ENCODE results near the gene SSBP3. TPM values are rescaled to one million over a fixed set of nuclear protein-coding genes. Genes with fewer than 3 reads are reported as not detected.

The SSBP3 gene
- total RNA-seq, 3 donors from 2014 or later (not counting 1 experiment from before 2014, with no cell fraction given), result 162 to 224 (median 164) TPM

DNA sequence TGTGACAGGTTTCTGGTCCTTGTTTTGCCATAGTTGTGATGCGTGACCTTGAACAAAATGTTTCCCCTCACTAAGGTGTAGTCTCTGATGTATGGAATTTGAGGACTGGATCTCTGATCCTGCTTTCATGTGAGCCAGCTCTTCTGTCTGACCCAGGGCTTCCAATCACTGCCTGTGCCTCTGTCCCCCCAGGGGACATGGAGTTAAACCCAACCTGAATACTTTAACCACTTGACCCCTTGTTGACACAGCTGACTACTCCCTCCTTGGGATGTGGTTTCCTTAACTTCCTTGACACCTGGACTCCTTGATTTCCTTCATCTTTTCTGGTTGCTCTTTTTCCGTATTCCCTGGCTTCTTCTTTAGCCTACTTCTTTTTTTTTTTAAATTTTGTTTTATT lies 36.0 kb upstream of the SSBP3 start:
- H3K27me3 ChIP-seq (ENCODE audit: control insufficient read depth, insufficient read depth, low read length), result no peaks in the 10 kb centered on the region
- ATAC-seq (no peak), DNase-seq (no peak)
- H3K36me3 ChIP-seq (ENCODE audit: control insufficient read depth, insufficient read depth, low read length), result no peaks in the 10 kb centered on the region
- 100% methylated on average over 1 of the region's 2 CpGs for WGBS (ENCODE audit: insufficient coverage)
- H3K9me3 ChIP-seq (ENCODE audit: control insufficient read depth, insufficient read depth, low read length), result no peaks in the 10 kb centered on the region
- peaks cover 4% of the 10 kb centered on the region for H3K4me1 ChIP-seq (ENCODE audit: control insufficient read depth, insufficient read depth, low read length)
- peaks cover 10 to 15% of the 10 kb centered on the region in 2 donors for H3K4me1 Mint-ChIP-seq
- H3K36me3 Mint-ChIP-seq, result no peaks in the 10 kb centered on the region
- intact Hi-C loops (cut with micrococcal nuclease), result no loop called here
- no peaks in the 10 kb centered on the region for H3K27me3 Mint-ChIP-seq (ENCODE audit: low read depth in 2 of 2)
- H3K9me3 Mint-ChIP-seq, result no peaks in the 10 kb centered on the region
- H3K4me3 Mint-ChIP-seq, result no peak overlapping the region
- no peak overlapping the region for H3K4me3 ChIP-seq (ENCODE audit: low read length)
- no peak overlapping the region for H3K27ac ChIP-seq (ENCODE audit: low read length)
- H3K27ac Mint-ChIP-seq, result no peak overlapping the region
- TF ChIP-seq, protein P1, sequence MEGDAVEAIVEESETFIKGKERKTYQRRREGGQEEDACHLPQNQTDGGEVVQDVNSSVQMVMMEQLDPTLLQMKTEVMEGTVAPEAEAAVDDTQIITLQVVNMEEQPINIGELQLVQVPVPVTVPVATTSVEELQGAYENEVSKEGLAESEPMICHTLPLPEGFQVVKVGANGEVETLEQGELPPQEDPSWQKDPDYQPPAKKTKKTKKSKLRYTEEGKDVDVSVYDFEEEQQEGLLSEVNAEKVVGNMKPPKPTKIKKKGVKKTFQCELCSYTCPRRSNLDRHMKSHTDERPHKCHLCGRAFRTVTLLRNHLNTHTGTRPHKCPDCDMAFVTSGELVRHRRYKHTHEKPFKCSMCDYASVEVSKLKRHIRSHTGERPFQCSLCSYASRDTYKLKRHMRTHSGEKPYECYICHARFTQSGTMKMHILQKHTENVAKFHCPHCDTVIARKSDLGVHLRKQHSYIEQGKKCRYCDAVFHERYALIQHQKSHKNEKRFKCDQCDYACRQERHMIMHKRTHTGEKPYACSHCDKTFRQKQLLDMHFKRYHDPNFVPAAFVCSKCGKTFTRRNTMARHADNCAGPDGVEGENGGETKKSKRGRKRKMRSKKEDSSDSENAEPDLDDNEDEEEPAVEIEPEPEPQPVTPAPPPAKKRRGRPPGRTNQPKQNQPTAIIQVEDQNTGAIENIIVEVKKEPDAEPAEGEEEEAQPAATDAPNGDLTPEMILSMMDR (IDR thresholded peaks at IDR 0.05), result no peak

DNA sequence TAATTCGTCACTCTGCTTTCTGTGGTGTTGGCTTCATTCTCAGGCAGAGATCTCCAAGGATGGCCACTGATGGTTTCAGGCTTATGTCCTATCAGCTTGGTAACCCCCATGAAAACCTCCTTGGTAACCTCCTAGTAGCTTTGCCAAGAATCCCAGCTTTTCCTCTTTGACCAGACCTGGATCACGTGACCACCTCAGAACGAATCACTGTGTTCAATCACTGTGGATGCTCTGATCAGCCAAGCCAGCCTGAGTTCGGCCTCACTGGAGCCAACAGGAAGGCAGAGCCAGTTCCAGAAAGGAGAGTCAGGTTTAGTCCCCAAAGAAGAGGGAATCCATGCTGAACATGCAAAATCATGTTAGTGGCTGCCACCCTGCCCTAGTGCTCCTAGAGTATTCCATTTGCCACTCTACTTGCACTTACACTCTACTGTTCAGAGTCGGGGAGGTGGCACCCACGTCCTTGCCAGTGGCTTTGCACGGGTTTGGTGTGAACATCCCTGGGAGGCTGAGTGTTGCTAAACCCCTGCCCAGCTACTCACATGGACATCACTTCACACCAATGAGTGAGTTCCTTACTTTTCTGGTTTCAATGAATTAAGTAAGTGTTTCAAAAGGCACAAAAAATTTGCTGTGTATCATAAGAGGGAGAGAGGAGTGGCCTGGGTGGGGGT lies 33.5 kb upstream of the SSBP3 start:
- ATAC-seq, result peak in 2 of 3 donors; percentile 46 to 64
- TF ChIP-seq, protein P1 (IDR thresholded peaks at IDR 0.05), result no peak
- DNase-seq, result no peak
- WGBS (ENCODE audit: insufficient coverage), result 74% methylated on average over 7 of the region's 7 CpGs
- H3K27me3 Mint-ChIP-seq (ENCODE audit: low read depth in 2 of 2), result no peaks in the 10 kb centered on the region
- no peak overlapping the region for H3K27ac ChIP-seq (ENCODE audit: low read length)
- H3K4me1 ChIP-seq (ENCODE audit: control insufficient read depth, insufficient read depth, low read length), result peaks cover 4% of the 10 kb centered on the region
- H3K36me3 Mint-ChIP-seq, result no peaks in the 10 kb centered on the region
- H3K27ac Mint-ChIP-seq, result no peak overlapping the region
- peaks cover 10 to 16% of the 10 kb centered on the region in 2 donors for H3K4me1 Mint-ChIP-seq
- no peaks in the 10 kb centered on the region for H3K27me3 ChIP-seq (ENCODE audit: control insufficient read depth, insufficient read depth, low read length)
- no peaks in the 10 kb centered on the region for H3K9me3 ChIP-seq (ENCODE audit: control insufficient read depth, insufficient read depth, low read length)
- no peak overlapping the region for H3K4me3 ChIP-seq (ENCODE audit: low read length)
- no peaks in the 10 kb centered on the region for H3K9me3 Mint-ChIP-seq
- intact Hi-C loops (cut with micrococcal nuclease), result no loop called here
- no peak overlapping the region for H3K4me3 Mint-ChIP-seq
- no peaks in the 10 kb centered on the region for H3K36me3 ChIP-seq (ENCODE audit: control insufficient read depth, insufficient read depth, low read length)

DNA sequence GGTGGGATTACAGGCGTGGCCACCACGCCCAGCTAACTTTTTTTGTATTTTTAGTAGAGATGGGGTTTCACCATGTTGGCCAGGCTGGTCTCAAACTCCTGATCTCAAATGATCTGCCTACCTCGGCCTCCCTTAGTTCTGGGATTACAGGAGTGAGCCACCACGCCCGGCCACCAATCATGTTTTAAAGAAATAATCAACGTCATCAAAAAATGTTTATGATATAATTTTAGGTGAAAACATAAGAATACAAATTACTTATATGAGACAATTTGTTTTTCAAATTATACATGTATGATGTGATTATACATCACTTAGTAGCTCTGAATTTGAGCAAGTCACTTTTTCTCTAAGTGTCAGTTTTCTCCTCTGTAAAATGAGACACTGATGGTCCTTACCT lies 31.6 kb upstream of the SSBP3 start:
- H3K4me1 Mint-ChIP-seq, result peaks cover 10 to 15% of the 10 kb centered on the region in 2 donors
- H3K9me3 Mint-ChIP-seq, result no peaks in the 10 kb centered on the region
- H3K36me3 Mint-ChIP-seq, result no peaks in the 10 kb centered on the region
- Histone ChIP-seq H3K4me3 (ENCODE audit: low read length) (no peak overlapping the region), H3K9me3 (ENCODE audit: control insufficient read depth, insufficient read depth, low read length) (no peaks in the 10 kb centered on the region), H3K36me3 (ENCODE audit: control insufficient read depth, insufficient read depth, low read length) (no peaks in the 10 kb centered on the region), H3K27ac (ENCODE audit: low read length) (no peak overlapping the region), H3K27me3 (ENCODE audit: control insufficient read depth, insufficient read depth, low read length) (no peaks in the 10 kb centered on the region), H3K4me1 (ENCODE audit: control insufficient read depth, insufficient read depth, low read length) (peaks cover 4% of the 10 kb centered on the region)
- intact Hi-C loops (cut with micrococcal nuclease), result no loop called here
- no peak for DNase-seq
- WGBS (ENCODE audit: insufficient coverage), result 80% methylated on average over 2 of the region's 6 CpGs
- no peak overlapping the region for H3K4me3 Mint-ChIP-seq
- no peaks in the 10 kb centered on the region for H3K27me3 Mint-ChIP-seq (ENCODE audit: low read depth in 2 of 2)
- no peak overlapping the region for H3K27ac Mint-ChIP-seq
- TF ChIP-seq, protein P1 (IDR thresholded peaks at IDR 0.05), result no peak
- ATAC-seq, result no peak

DNA sequence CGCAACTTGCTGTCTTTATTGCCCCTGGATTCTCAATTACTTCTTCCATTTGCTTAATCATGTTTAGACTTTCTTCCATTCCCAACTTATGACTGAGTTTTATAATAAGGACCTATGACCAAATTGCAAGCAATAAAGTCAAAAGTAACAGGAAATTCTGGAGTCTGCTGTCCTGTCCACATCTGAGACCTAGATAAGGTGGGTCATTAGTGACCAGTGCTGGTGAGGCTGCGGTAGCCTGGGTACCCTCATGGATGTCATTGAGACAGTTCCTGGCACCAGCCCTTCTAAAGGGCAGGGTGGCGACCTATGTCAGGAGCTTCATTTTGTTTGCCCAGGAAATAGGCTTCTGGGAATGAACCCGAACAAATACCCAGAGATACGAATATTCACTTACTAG lies 30.6 kb upstream of the SSBP3 start:
- no peaks in the 10 kb centered on the region for H3K36me3 Mint-ChIP-seq
- H3K27me3 Mint-ChIP-seq (ENCODE audit: low read depth in 2 of 2), result no peaks in the 10 kb centered on the region

More for the DNA sequence above, 30.6 kb upstream of the SSBP3 start:
- Histone ChIP-seq H3K4me1 (ENCODE audit: control insufficient read depth, insufficient read depth, low read length) (peaks cover 4% of the 10 kb centered on the region), H3K4me3 (ENCODE audit: low read length) (no peak overlapping the region), H3K36me3 (ENCODE audit: control insufficient read depth, insufficient read depth, low read length) (no peaks in the 10 kb centered on the region), H3K9me3 (ENCODE audit: control insufficient read depth, insufficient read depth, low read length) (no peaks in the 10 kb centered on the region), H3K27me3 (ENCODE audit: control insufficient read depth, insufficient read depth, low read length) (no peaks in the 10 kb centered on the region), H3K27ac (ENCODE audit: low read length) (no peak overlapping the region)
- ATAC-seq (no peak), DNase-seq (no peak)
- H3K27ac Mint-ChIP-seq, result no peak overlapping the region
- WGBS (ENCODE audit: insufficient coverage), result 75% methylated on average over 5 of the region's 5 CpGs
- no peak overlapping the region for H3K4me3 Mint-ChIP-seq
- TF ChIP-seq, protein P1 (IDR thresholded peaks at IDR 0.05), result no peak
- intact Hi-C loops (cut with micrococcal nuclease), result no loop called here
- H3K9me3 Mint-ChIP-seq, result no peaks in the 10 kb centered on the region
- H3K4me1 Mint-ChIP-seq, result peaks cover 10 to 15% of the 10 kb centered on the region in 2 donors

All from natural killer cell (primary cell).